Gastroesophageal sphincter (tissue), 3 donors: ENCODE data around the gene PREX1.

Experiments used
- EP300 ChIP-seq: sonication (generic); formaldehyde crosslinking; IDR thresholded peaks from one replicate; pipeline ENCODE4 v1.6.1; 2017; ENCODE audit warnings: antibody characterized with exemption, mild to moderate bottlenecking
- POLR2AphosphoS5 ChIP-seq: sonication (generic); formaldehyde crosslinking; IDR thresholded peaks from one replicate; pipeline ENCODE4 v1.6.1; 2017; ENCODE audit warnings: antibody characterized with exemption
- TF ChIP-seq, protein P1 (sequence below), 4 experiments: fragments of 200-600 bp in 2 of 4; fragments of 450-650 bp in 2 of 4; sonication (generic) in 1 of 4; IDR thresholded peaks; one replicate each; pipeline ENCODE4 v1.5.1; 2017 to 2019; ENCODE audit warnings: antibody characterized with exemption in 4 of 4, mild to moderate bottlenecking in 2 of 4, moderate library complexity in 2 of 4

DNA sequence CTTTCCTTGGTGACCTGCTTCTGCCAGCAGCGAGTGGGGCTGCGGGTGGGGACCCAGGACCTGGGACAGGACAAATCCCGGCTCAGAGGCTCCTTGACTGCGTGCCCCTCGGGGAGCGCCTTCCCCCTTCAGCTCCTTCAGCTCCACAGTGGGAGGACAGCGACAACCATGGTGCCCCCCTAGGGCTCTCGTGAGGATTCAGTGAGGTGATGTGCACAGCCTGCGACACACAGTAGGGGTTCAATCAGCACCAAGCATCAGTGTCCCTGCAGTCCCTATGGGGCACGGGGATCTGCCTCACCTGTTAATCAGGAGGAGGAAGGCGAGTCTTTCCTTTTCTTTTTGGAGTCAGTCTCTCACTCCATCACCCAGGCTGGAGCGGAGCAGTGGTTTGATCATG, 209.2 kb downstream of the PREX1 start:
- TF ChIP-seq, protein P1, sequence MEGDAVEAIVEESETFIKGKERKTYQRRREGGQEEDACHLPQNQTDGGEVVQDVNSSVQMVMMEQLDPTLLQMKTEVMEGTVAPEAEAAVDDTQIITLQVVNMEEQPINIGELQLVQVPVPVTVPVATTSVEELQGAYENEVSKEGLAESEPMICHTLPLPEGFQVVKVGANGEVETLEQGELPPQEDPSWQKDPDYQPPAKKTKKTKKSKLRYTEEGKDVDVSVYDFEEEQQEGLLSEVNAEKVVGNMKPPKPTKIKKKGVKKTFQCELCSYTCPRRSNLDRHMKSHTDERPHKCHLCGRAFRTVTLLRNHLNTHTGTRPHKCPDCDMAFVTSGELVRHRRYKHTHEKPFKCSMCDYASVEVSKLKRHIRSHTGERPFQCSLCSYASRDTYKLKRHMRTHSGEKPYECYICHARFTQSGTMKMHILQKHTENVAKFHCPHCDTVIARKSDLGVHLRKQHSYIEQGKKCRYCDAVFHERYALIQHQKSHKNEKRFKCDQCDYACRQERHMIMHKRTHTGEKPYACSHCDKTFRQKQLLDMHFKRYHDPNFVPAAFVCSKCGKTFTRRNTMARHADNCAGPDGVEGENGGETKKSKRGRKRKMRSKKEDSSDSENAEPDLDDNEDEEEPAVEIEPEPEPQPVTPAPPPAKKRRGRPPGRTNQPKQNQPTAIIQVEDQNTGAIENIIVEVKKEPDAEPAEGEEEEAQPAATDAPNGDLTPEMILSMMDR (IDR thresholded peaks at IDR 0.05): no peak
- no peak for TF ChIP-seq POLR2AphosphoS5
- no peak for TF ChIP-seq EP300
